Body of pancreas (tissue), 4 donors: ENCODE results near the gene SSBP4. TPM values are rescaled to one million over a fixed set of nuclear protein-coding genes. Genes with fewer than 3 reads are reported as not detected.
"Not testable (repeated sequence)": the region's sequence is repeated elsewhere in the genome, so short reads cannot be mapped to it uniquely, and the experiment has no call there.

Source experiments
- ATAC-seq: fragments of 150-250 bp; one replicate; pipeline ENCODE4 v1.9.1; 2016
- DNase-seq, 4 donors: peaks; one replicate each; pipeline ENCODE4 v3.0.0-alpha.2; 2019
- H3K27ac ChIP-seq, 4 donors: fragments of 200-600 bp; sonication (generic); 1 replicate in 3 of 4; 2 replicates in 1 of 4; pipeline versions ENCODE4 v1.5.1 to v1.6.1; 2016 to 2019; ENCODE audit warnings: mild to moderate bottlenecking in 1 of 4, mixed read lengths in 1 of 4, moderate library complexity in 1 of 4
- H3K27me3 ChIP-seq, 2 donors: fragments of 200-600 bp; sonication (generic); one replicate each; pipeline ENCODE4 v1.6.0; 2016; ENCODE audit warnings: mild to moderate bottlenecking in 1 of 2
- H3K36me3 ChIP-seq, 2 donors: fragments of 200-600 bp; sonication (generic); replicated peaks in 1 of 2; 2 replicates each; pipeline ENCODE4 v1.5.1; 2016; ENCODE audit warnings: low read depth in 2 of 2; ENCODE audit not compliant: insufficient read depth in 1 of 2
- H3K4me1 ChIP-seq: fragments of 200-600 bp; sonication (generic); one replicate; pipeline ENCODE4 v1.6.0; 2016
- H3K4me3 ChIP-seq, 2 donors: fragments of 200-600 bp; sonication (generic); 1 replicate in 1 of 2; 2 replicates in 1 of 2; pipeline ENCODE4 v1.5.1; 2016 to 2019
- H3K9me3 ChIP-seq, 3 donors: fragments of 200-600 bp; sonication (generic); 1 replicate in 2 of 3; 2 replicates in 1 of 3; pipeline ENCODE4 v1.5.1; 2016
- CTCF ChIP-seq, 7 experiments: fragments of 450-650 bp in 4 of 7; fragments of 200-600 bp in 3 of 7; sonication (generic) in 3 of 7; IDR thresholded peaks; one replicate each; pipeline ENCODE4 v1.5.1; 2016 to 2019; ENCODE audit warnings: antibody characterized with exemption in 7 of 7
- POLR2A ChIP-seq, 3 donors: fragments of 450-650 bp; IDR thresholded peaks; one replicate each; pipeline ENCODE4 v1.6.1; 2016; ENCODE audit warnings: antibody characterized with exemption in 3 of 3, mild to moderate bottlenecking in 2 of 3
- WGBS, 2 donors: methylation state at CpG; one replicate each; pipeline ENCODE4 v1.1.5; 2017; 5-methylcytosine and 5-hydroxymethylcytosine counted together
- intact Hi-C: fragments of 100-400 bp; cut with DNase I; formaldehyde crosslinking; loops from one replicate; pipeline ENCODE4 v1.15.1; 2023
- total RNA-seq, 2 donors: library from RNA; depleted of rRNA; stranded (reverse); fragments of >200 nt; gene quantifications; one replicate each; pipeline ENCODE4 v1.1.0, GENCODE V29; 2016

The SSBP4 gene
- total RNA-seq, 2 donors from 2014 or later, result 50.1 to 63.9 TPM

- Histone ChIP-seq H3K4me1 (peaks cover 45% of the 10 kb centered on the region), H3K4me3 (no peak overlapping the region), H3K9me3 (no peaks in the 10 kb centered on the region), H3K27me3 (peaks cover 0 to 7% of the 10 kb centered on the region in 2 donors), H3K27ac (peak overlapping the region in 3 of 4 donors; percentile 13 to 60 (median 27)), H3K36me3 (no peaks in the 10 kb centered on the region)
- DNase-seq (peak; percentile 59 to 82 (median 75)), ATAC-seq (peak; percentile 77)
- TF ChIP-seq POLR2A (IDR thresholded peaks at IDR 0.05) (no peak), CTCF (IDR thresholded peaks at IDR 0.05) (peak in 4 of 7 experiments; percentile 8 to 26 (median 14))
- 0 to 23% methylated on average over 2 to 6 of the region's 6 CpGs for WGBS, 2 donors
- intact Hi-C loops, result no loop called here
Observed at GRCh38 chr19:18399008-18399407, 20.2 kb upstream of the SSBP4 start.

GRCh38 chr19:18401580-18402112 is 17.6 kb upstream of the SSBP4 start:
- Histone ChIP-seq H3K4me3 (no peak overlapping the region), H3K9me3 (no peaks in the 10 kb centered on the region), H3K27me3 (peaks cover 0 to 7% of the 10 kb centered on the region in 2 donors), H3K4me1 (peaks cover 38% of the 10 kb centered on the region), H3K36me3 (no peaks in the 10 kb centered on the region), H3K27ac (peak overlapping the region in 3 of 4 donors; percentile 41 to 61 (median 46))
- intact Hi-C loops, result no loop called here
- WGBS, 2 donors, result 49 to 55% methylated on average over 7 of the region's 7 CpGs
- ATAC-seq, result peak; percentile 30
- TF ChIP-seq POLR2A (IDR thresholded peaks at IDR 0.05) (peak in 1 of 3 donors; percentile 34), CTCF (IDR thresholded peaks at IDR 0.05) (peak in 3 of 7 experiments; percentile 4 to 24 (median 21))
- DNase-seq, result peak in 2 of 4 donors; percentile 48 to 83

- intact Hi-C loops, H3K9me3 ChIP-seq, ATAC-seq, H3K36me3 ChIP-seq, H3K4me3 ChIP-seq, DNase-seq, H3K27me3 ChIP-seq: not testable (repeated sequence)
- Histone ChIP-seq H3K4me1 (peaks cover 29% of the 10 kb centered on the region), H3K27ac (peak overlapping the region in 3 of 4 donors; percentile 41 to 61 (median 46))
- WGBS, 2 donors, result 55 to 71% methylated on average over 18 of the region's 18 CpGs
Observed at GRCh38 chr19:18402455-18403248, 16.5 kb upstream of the SSBP4 start.

- 86 to 88% methylated on average over 11 of the region's 11 CpGs for WGBS, 2 donors
- intact Hi-C loops, H3K4me3 ChIP-seq, H3K27me3 ChIP-seq, H3K27ac ChIP-seq, DNase-seq, H3K9me3 ChIP-seq, H3K36me3 ChIP-seq, ATAC-seq: not testable (repeated sequence)
- peaks cover 21% of the 10 kb centered on the region for H3K4me1 ChIP-seq
Observed at GRCh38 chr19:18405754-18406153, 13.4 kb upstream of the SSBP4 start.

- H3K4me1 ChIP-seq, result peaks cover 19% of the 10 kb centered on the region
- TF ChIP-seq CTCF (IDR thresholded peaks at IDR 0.05) (no peak), POLR2A (IDR thresholded peaks at IDR 0.05) (no peak)
- no peaks in the 10 kb centered on the region for H3K9me3 ChIP-seq
- H3K4me3 ChIP-seq, result no peak overlapping the region
- no peaks in the 10 kb centered on the region for H3K36me3 ChIP-seq
- H3K27me3 ChIP-seq, result no peaks in the 10 kb centered on the region
- no peak for DNase-seq
- WGBS, 2 donors, result 81 to 88% methylated on average over 9 of the region's 9 CpGs
- no peak overlapping the region for H3K27ac ChIP-seq
- intact Hi-C loops, result no loop called here
- no peak for ATAC-seq
Observed at GRCh38 chr19:18406749-18407148, 12.4 kb upstream of the SSBP4 start.
